ENCODE data around the gene RBP3.

DNA sequence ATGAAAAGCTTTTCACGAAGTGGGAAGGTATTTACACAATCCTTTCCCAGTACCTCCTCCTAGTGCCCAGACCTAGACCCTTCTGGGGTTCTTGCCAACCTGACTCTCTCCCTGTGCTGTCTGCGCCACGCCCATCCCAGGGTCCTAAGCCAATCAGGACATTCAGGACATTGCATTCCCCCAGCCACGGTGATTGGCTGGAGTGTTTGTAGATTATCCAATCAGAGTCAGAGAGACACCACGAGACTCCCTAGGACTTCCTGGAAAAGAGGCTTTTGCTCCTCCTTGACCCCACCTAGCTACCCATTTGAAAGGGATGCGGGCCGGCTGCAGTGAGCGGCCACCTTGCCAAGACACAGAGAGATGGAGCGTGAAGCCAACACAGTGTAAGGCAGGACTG is 29.5 kb upstream of the RBP3 start:
- TF ChIP-seq SIN3A (IDR thresholded peaks at IDR 0.05; ENCODE audit: low read depth) (no peak), CTCF (IDR thresholded peaks at IDR 0.05 in 2 of 3, conservative IDR thresholded peaks at IDR 0.05 in 1 of 3; ENCODE audit: borderline replicate concordance in 1 of 3, insufficient read depth in 1 of 3, low read depth in 2 of 3, low read length in 2 of 3) (no peak), YY1 (IDR thresholded peaks at IDR 0.05; ENCODE audit: extremely low read depth, insufficient replicate concordance, low read depth, low read length) (no peak), REST (IDR thresholded peaks at IDR 0.05; ENCODE audit: low read depth) (no peak), POLR2A (IDR thresholded peaks at IDR 0.05; ENCODE audit: borderline replicate concordance, extremely low read depth, insufficient read depth, insufficient read length) (no peak), JUND (IDR thresholded peaks at IDR 0.05) (no peak), EZH2 (IDR thresholded peaks at IDR 0.05) (no peak), TCF7L2 (IDR thresholded peaks at IDR 0.05; ENCODE audit: borderline replicate concordance, extremely low read depth, insufficient read depth, insufficient read length) (no peak)
- TF ChIP-seq, protein P1, sequence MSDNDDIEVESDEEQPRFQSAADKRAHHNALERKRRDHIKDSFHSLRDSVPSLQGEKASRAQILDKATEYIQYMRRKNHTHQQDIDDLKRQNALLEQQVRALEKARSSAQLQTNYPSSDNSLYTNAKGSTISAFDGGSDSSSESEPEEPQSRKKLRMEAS (IDR thresholded peaks at IDR 0.05) = no peak
